HL-60 (cell line): ENCODE measurements around the gene SLC35G1.

ENCODE experiments used
- DNase-seq, 2 experiments: peaks; one replicate each; pipeline ENCODE4 v3.0.0-alpha.2; 2010 to 2020; ENCODE audit warnings: low read depth in 1 of 2, low spot score in 1 of 2
- H3K27ac ChIP-seq: fragments of 250-450 bp; sonication (Bioruptor Pico); replicated peaks from 2 replicates; pipeline ENCODE4 v1.5.1; 2020; ENCODE audit warnings: mild to moderate bottlenecking, moderate library complexity
- H3K27me3 ChIP-seq: fragments of 250-450 bp; sonication (Bioruptor Pico); 2 replicates; pipeline ENCODE4 v1.5.1; 2021; ENCODE audit warnings: mild to moderate bottlenecking, moderate library complexity; ENCODE audit not compliant: insufficient read depth, poor library complexity, severe bottlenecking
- H3K4me3 ChIP-seq: replicated peaks from 2 replicates; pipeline ENCODE4 v1.5.1; 2011; ENCODE audit warnings: mild to moderate bottlenecking, control low read depth, low read length; ENCODE audit not compliant: insufficient read depth
- CTCF ChIP-seq: IDR thresholded peaks from one replicate; pipeline ENCODE4 v1.5.1; 2011; ENCODE audit warnings: low read length, control low read depth, inconsistent platforms; ENCODE audit not compliant: insufficient read depth
- GABPA ChIP-seq: IDR thresholded peaks from 2 replicates; pipeline ENCODE4 v1.6.1; 2012; ENCODE audit warnings: low read depth
- POLR2AphosphoS5 ChIP-seq: IDR thresholded peaks from 2 replicates; pipeline ENCODE4 v1.6.1; 2012; ENCODE audit warnings: low read depth
- REST ChIP-seq: IDR thresholded peaks from 2 replicates; pipeline ENCODE4 v1.6.1; 2012; ENCODE audit warnings: low read depth; ENCODE audit not compliant: insufficient replicate concordance
- SPI1 ChIP-seq: IDR thresholded peaks from 2 replicates; pipeline ENCODE4 v1.6.1; 2012; ENCODE audit warnings: low read depth, mild to moderate bottlenecking, borderline replicate concordance

SLC35G1 gene

DNA sequence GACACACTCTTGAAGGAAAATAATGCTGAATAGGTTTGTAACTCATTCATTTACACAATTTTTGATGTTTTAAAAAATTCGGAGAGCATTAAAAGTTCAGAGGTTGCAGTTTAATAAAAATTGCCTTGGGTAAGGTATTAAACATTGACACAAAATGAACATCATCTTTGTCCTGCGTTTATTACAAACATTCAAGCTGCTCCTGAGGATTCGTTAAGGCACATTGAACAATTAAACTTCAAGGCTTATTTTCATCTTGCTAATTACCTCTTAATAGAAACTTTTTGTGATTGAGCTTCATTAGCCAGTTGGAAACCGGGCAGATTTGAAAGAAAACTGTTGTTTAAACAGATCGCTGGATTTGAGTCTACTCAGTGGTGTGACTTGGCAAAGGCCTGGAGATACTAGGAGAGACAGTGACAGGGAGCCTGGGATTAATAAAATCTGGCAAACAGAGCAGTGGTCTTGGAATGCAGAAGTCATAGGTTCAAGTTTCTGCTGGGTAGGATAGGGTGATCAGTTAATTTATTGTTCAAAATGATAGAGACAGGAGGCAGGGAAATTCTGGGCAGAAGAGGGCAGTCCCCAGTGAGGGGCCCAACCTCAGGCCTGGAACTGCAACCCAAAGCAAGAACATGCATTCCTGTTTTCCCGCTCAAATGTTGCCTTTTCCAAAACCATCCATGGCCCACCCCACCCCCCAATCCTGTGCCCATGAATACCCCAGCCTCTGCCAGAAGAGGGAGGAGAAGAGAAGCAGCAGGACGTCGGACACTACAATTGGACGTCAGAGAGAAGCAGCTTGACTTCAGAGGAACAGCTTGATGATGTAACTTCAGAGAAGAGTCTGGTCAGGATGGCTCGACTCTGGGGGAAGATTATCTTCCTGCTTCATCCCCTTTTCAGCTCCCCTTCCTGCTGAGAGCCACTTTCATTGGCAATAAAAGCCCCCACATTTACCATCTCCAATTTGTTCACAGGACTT, 43.5 kb upstream of the SLC35G1 start:
- no peak overlapping the region for H3K4me3 ChIP-seq
- H3K27ac ChIP-seq, result no peak overlapping the region
- no peak for DNase-seq
- TF ChIP-seq POLR2AphosphoS5 (no peak), SPI1 (no peak), CTCF (no peak), REST (no peak), GABPA (no peak)
- no peaks in the 10 kb centered on the region for H3K27me3 ChIP-seq

DNA sequence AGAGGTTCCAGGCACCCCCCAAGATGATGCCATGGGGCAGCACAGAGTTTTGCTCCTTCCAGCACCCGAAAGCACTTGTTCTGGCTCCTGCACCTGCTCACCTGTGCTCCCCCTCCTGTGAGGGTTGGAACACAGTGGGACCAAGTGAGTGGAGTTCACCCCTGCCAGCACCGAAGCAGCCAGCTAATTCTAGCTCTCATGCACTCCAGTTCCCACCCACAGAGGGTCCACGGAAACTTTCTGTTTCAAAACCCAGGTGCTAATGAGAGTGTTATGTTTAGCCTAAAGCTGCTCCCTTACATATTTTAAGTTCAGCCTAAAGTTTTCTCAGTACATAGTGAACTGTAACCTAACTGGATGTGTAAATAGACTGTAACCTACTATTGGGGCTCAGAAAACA, 42.6 kb upstream of the SLC35G1 start:
- H3K27me3 ChIP-seq, result no peaks in the 10 kb centered on the region
- H3K4me3 ChIP-seq, result no peak overlapping the region
- no peak for DNase-seq
- TF ChIP-seq POLR2AphosphoS5 (no peak), CTCF (no peak), SPI1 (no peak), GABPA (no peak), REST (no peak)
- no peak overlapping the region for H3K27ac ChIP-seq

DNA sequence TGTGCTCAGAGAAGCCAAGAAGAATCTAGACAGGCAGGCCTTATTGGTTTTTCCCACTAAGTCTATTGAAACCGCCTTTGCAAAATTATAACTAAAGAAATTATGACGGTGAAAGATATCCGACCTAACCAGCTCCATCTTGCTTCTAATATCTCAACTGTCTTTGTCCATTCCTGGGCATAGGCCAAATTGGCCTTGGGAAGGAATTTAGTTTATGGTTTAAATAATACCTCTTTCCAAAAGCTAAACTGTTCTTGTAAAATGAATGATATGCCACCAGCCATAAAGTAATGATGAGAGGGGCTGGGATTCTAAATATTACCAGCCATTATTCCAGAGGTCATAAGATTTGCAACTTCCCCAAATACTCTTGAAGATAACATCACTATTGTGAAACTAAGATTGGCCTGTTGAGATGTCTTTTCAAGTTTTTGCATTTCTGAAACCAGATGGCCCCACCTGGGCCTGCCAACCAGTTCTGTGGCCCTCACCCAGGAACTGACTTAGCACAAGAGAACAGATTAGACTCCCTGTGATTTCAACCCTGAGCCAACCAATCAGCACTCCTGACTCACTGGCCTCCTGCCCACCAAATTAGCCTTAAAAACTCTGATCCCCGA, 41.2 kb upstream of the SLC35G1 start:
- TF ChIP-seq CTCF (no peak), SPI1 (no peak)
- DNase-seq, result peak in 1 of 2 experiments; percentile 5
- H3K27me3 ChIP-seq, result no peaks in the 10 kb centered on the region

More for the DNA sequence above, 41.2 kb upstream of the SLC35G1 start:
- no peak overlapping the region for H3K4me3 ChIP-seq
- no peak overlapping the region for H3K27ac ChIP-seq
